HG03469 (cell line): ENCODE measurements around the gene SLC49A4.
A peak's percentile ranks its signal among the peaks of the same experiment; 100 is the strongest.

ENCODE experiments used
- ATAC-seq: cut with Tn5 transposase; IDR thresholded peaks from one replicate; pipeline ENCODE4 v1.9.1; 2021; ENCODE audit warnings: mild to moderate bottlenecking, moderate library complexity, moderate number of reproducible peaks; ENCODE audit not compliant: unreplicated experiment

SLC49A4 gene

GRCh38 chr3:122784436-122784835 is 10.4 kb upstream of the SLC49A4 start:
- no peak for ATAC-seq

- ATAC-seq: no peak
Observed at GRCh38 chr3:122785231-122785630, 9.6 kb upstream of the SLC49A4 start.

DNA sequence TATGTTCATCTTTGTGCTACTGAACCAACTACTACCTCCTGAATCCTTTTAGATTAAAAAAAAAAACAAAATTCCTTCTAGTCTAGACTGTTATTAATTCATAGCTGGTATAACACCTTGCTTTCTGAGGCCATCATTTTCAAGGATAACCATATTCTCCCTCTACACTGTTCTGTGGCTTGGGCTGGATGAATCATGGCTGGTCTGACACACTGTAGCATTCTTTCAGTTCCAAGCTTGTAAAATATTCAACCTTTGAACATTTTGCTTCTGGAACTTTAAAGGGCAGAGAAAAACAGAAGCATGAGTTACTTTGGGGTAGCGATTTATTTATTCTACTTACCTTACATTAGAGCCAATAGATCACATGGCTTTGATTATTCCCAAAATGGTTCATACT is 8.8 kb upstream of the SLC49A4 start:
- no peak for ATAC-seq

- no peak for ATAC-seq
Observed at GRCh38 chr3:122787872-122788271, 7.0 kb upstream of the SLC49A4 start.

GRCh38 chr3:122789585-122790273 is 5.1 kb upstream of the SLC49A4 start:
- ATAC-seq: no peak

DNA sequence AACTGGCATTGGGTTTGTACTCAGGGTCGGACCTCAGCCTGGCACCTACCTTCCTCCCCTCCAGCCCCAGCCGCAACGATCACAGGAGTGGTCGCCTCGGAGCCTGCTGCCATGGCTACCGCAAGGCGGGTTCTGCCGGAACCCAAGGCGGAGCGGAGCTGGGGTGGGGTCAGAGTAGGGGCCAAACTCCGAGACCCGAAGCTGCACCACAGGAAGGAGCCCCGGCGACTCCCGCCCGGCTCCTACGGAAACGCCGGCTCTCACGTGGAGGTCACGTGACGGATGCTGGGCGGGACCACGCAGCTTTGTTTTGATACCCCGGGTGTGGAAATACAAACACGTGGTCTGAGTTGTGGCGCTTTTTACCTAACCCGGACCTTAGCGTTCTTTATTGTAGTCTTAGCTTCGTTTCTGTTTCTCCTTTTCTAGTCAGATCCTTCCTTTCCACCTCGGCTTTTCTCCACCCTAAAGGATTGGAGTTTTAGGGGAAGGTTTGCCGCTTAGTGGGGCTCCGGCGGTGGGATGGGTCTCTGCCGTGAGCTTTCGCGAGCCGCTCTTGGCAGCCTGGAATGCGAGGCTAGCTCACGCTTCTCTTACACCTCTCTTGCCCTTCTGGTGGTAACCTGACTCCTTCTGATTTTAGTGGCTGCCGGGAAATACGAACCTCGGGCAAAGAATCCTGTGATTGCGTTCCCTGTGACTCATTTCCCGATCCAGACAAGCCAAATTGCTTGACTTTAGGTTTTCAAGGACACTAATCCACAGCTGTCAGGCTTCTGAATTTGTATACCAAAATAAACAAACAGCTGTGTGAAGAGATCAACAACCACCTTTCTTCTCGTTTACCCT is 1.1 kb upstream of the SLC49A4 start, which contains the start of gene HSPBAP1:
Gene HSPBAP1 (minus strand): TSS at position 264 of the 849 bp plus-strand sequence. CDS start 151 bp downstream, at position 113.
- ATAC-seq: peak; percentile 39

- no peak for ATAC-seq
Observed at GRCh38 chr3:122794483-122794778, 438 bp upstream of the SLC49A4 start.

DNA sequence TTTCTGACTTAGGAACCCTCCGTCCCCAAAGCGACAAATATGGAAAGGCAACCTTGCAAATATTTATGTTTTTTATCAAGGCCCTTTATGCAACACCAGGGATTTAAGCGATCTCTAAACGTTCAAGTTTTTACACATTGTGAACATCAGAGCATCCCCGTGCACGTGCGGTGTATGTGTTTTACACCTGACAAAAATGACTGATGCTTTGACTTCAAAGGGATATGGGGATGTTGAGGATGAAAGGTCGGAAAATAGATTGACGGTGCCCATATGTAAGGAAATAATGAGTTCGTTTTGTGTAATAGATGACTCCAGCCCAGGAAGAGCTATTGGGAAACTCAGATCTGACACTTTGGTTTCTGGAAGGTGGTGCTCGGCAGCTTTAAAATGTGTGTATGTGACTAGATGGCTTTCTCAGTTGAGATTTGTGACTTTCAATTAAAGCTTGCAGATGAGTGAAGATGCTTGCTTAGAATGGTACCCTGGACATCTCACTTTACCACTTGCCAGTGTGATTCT is 866 bp downstream of the SLC49A4 start:
- no peak for ATAC-seq

GRCh38 chr3:122797291-122797690 is 2.4 kb downstream of the SLC49A4 start:
- no peak for ATAC-seq

- ATAC-seq: no peak
Observed at GRCh38 chr3:122799322-122799721, 4.5 kb downstream of the SLC49A4 start.

DNA sequence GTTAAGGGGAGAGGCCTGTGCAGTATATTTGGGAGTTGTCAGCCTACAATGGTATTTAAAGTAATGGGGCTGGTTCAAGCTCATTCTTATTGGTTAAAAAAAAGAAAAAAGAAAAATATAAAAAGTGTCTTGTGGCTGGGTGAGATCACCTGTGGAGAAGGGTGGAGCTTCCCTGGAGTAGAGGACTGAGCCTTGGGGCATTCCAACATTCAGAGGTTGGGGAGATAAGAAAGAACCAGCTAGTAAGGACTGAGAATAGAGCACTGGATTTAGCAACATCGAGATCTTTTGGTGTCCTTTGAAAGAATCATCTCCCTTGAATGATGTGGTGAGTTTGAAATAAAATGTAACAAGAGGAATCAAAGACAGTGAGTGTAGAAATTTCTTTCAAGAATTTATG is 5.2 kb downstream of the SLC49A4 start:
- no peak for ATAC-seq

GRCh38 chr3:122800706-122801237 is 5.9 kb downstream of the SLC49A4 start:
- ATAC-seq: no peak

- ATAC-seq: no peak
Observed at GRCh38 chr3:122802323-122802722, 7.5 kb downstream of the SLC49A4 start.

DNA sequence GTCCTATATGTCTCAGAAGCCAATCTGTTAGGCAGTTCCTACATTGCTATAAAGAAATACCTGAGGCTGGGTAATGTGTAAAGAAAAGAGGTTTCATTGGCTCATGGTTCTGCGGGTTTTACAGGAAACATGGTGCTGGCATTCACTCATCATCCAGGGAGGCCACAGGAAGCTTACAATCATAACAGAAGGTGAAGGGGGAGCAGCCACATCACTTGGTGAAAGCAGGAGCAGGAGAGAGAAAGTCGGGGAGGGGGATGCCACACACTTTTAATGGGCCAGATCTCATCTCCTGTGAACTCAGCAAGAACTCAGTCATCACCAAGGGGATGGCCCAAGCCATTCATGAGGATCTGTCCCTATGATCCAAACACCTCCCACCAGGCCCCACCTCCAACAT is 9.1 kb downstream of the SLC49A4 start:
- no peak for ATAC-seq

GRCh38 chr3:122810734-122811133 is 15.9 kb downstream of the SLC49A4 start:
- no peak for ATAC-seq

DNA sequence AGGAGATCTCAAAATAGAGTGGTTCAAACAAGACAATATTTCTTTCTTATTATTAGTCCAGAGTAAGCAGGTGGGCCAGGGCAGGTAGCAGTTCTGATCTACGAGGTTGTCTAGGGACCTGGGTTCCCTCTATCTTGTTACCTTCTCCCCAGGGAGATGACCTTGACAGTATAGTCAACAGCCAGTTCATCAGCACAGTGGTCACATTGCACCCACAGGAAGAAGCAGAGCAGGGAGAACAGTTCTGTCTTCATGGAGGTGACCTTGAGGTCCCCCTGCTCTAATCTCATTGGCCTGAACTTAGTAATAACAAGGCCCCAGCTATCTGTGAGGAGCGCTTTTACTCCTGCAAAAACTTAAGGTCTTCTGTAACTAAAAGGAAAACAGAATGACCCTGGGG is 21.7 kb downstream of the SLC49A4 start:
- no peak for ATAC-seq

GRCh38 chr3:122824465-122825381 is 29.9 kb downstream of the SLC49A4 start:
- no peak for ATAC-seq

GRCh38 chr3:122825460-122825859 is 30.6 kb downstream of the SLC49A4 start:
- no peak for ATAC-seq

GRCh38 chr3:122826278-122826677 is 31.4 kb downstream of the SLC49A4 start:
- ATAC-seq: no peak

DNA sequence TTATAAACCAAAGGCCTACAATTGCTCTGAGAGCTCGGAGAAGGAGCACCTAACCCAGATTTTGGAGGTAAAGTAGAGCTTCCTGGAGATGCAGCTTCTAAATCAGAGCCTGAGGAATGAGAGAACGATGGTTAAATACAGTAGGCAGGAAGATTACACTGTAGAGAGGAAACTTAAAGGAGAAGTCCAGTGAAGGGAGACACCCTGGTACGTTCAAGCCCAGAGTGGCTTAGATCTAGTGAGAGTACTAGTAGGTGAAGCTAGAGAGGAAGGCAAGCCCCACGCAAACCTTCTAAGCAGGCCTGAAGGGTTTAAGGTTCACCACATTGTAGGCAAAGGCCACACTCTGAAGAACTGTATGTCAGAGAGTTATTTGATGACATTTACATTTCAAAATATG is 33.4 kb downstream of the SLC49A4 start:
- ATAC-seq: no peak

- ATAC-seq: no peak
Observed at GRCh38 chr3:122835590-122835989, 40.7 kb downstream of the SLC49A4 start.
